GM12872 (cell line): ENCODE results near the gene ZDHHC11B.

Experiments
- TF ChIP-seq, protein P1 (sequence below): IDR thresholded peaks from 3 replicates; pipeline ENCODE4 v1.5.1; 2011; ENCODE audit warnings: low read depth, mild to moderate bottlenecking, low read length, moderate library complexity; ENCODE audit not compliant: insufficient read depth

The ZDHHC11B gene

DNA sequence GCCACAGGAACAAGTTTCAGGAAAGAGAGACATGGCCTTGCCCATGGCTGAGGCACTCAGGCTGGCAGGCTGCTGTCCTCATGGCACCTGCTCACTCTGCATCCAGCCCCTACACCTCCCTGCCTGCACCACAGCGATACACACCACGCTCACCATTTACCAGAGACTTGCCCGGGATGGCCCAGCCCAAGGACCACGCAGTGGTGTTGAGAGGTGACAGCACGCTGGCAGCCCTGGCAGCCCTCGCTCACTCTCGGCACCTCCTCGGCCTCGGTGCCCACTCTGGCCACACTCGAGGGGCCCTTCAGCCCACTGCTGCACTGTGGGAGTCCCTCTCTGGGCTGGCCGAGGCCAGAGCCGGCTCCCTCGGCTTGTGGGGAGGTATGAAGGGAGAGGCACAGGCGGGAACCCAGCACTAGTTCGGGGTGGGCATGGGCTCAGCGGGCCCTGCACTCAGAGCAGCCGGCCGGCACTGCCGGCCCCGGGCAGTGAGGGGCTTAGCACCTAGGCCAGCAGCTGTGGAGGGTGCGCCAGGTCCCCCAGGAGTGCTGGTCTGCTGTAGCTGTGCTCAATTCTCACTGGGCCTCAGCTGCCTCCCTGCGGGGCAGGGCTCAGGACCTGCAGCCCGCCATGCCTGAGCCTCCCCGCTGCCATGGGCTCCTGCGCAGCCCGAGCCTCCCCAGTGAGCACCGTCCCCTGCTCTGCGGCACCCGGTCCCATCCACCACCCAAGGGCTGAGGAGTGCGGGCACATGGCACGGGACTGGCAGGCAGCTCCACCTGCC, 20.3 kb downstream of the ZDHHC11B start:
- TF ChIP-seq, protein P1, sequence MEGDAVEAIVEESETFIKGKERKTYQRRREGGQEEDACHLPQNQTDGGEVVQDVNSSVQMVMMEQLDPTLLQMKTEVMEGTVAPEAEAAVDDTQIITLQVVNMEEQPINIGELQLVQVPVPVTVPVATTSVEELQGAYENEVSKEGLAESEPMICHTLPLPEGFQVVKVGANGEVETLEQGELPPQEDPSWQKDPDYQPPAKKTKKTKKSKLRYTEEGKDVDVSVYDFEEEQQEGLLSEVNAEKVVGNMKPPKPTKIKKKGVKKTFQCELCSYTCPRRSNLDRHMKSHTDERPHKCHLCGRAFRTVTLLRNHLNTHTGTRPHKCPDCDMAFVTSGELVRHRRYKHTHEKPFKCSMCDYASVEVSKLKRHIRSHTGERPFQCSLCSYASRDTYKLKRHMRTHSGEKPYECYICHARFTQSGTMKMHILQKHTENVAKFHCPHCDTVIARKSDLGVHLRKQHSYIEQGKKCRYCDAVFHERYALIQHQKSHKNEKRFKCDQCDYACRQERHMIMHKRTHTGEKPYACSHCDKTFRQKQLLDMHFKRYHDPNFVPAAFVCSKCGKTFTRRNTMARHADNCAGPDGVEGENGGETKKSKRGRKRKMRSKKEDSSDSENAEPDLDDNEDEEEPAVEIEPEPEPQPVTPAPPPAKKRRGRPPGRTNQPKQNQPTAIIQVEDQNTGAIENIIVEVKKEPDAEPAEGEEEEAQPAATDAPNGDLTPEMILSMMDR: no peak

DNA sequence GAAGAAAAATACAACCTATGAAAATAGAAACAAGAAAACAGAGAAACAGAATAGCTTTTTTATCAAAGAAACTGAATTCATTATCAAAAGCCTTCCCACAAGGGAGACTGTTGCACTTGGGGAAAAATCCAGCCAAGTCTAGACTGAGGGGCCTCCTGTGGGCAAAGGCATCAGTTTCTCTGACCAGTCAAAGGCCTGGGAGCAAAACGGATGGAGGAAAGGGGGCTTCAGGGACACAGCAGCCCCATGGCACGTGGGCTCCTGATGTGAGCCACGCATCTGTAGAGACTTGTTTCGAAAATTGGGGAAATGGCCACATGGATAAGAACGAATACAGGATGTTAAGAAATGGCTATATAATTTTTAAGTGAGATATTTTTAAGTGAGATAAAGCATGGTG, 21.1 kb downstream of the ZDHHC11B start:
- TF ChIP-seq, protein P1: no peak

- TF ChIP-seq, protein P1: no peak
Measured at GRCh38 chr5:761854-762710, 22.4 kb downstream of the ZDHHC11B start.

DNA sequence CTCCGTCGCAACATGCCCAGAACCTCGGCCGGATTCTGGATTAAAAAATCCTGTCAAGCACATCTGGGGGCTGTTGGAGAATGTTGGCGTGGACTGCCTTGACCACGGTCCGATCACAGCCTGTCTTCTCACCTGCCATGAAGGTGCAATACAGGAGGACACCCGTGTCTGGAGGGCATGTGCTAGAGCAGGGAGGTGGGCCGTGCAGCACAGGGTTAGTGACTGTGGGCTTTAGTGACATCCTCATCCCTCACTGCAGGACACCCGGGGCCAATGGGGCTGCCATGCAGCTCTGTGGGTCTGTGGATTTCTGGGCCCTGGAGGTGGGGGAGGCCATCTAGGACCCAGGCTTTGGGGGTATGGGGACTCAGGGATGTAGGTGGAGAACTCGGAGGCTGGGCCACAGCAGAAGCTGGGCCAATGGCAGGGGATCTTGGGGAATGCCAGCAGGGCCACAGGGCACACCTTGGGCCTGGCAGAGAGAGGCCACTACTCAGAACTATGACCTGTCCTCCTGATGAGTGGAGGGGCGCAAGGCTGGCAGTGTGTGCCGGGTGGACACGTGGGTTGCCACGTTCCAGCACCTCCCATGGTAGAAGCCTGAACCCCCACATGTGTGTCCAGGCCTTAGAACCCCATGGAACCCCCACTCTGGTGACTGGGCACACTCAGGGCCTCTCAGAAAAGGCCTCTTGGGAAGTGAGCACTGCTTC, 23.3 kb downstream of the ZDHHC11B start:
- TF ChIP-seq, protein P1: no peak

DNA sequence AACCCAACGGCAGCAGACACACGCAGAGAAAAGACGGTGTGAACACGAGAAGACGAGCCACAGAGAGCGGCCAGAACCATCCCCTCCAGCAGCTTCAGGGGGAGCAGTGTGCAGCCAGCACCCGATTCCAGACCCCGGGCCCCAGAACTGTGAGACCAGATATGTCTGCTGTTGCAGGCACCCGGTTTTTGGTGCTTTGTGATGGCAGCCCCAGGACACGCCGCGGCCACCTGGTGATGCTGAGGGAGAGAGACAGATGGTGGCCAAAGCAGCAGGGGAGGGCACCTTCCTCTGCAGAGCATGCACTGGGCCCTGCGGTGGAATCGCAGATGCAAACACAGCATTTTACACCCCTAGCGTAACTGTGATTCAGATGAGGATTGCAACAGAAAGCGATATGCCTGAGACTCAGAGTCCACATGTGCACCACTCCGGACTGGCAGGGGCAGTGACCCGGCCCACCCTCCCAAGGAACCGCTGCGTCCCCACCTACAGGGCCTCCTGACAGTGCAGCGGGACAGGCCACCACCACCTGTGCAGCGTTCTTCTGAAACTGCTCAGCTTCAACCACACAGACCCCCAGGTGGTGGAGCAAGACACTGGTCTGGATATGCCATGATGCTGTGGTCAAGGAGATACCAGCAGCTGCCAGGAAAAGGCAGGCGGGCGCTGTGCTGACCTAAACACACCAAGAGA, 24.0 kb downstream of the ZDHHC11B start:
- TF ChIP-seq, protein P1: no peak

GRCh38 chr5:759781-760362, 24.7 kb downstream of the ZDHHC11B start:
- TF ChIP-seq, protein P1: no peak
